Gastroesophageal sphincter (tissue), 4 donors: ENCODE data around the gene DNM3. TPM values are rescaled to one million over a fixed set of nuclear protein-coding genes. Genes with fewer than 3 reads are reported as not detected.

Experiments used
- ATAC-seq: fragments of 150-250 bp; one replicate; pipeline ENCODE4 v1.9.1; 2016; ENCODE audit warnings: mild to moderate bottlenecking, moderate library complexity
- H3K27ac ChIP-seq, 4 donors: fragments of 200-600 bp; sonication (generic) in 3 of 4; 1 replicate in 3 of 4; 2 replicates in 1 of 4; pipeline ENCODE4 v1.5.1; 2016 to 2019
- H3K27me3 ChIP-seq: fragments of 200-600 bp; sonication (generic); one replicate; pipeline ENCODE4 v1.5.1; 2019
- H3K36me3 ChIP-seq, 2 donors: fragments of 200-600 bp; sonication (generic); one replicate each; pipeline ENCODE4 v1.5.1; 2019; ENCODE audit warnings: control low read depth in 1 of 2
- H3K4me1 ChIP-seq, 3 donors: fragments of 200-600 bp; sonication (generic); 1 replicate in 2 of 3; 2 replicates in 1 of 3; pipeline ENCODE4 v1.5.1; 2016 to 2019; ENCODE audit warnings: control low read depth in 2 of 3
- H3K4me3 ChIP-seq, 2 donors: fragments of 200-600 bp; sonication (generic); one replicate each; pipeline ENCODE4 v1.5.1; 2019; ENCODE audit warnings: mild to moderate bottlenecking in 1 of 2, moderate library complexity in 1 of 2
- H3K9me3 ChIP-seq, 3 donors: fragments of 200-600 bp; sonication (generic); one replicate each; pipeline ENCODE4 v1.5.1; 2017 to 2019; ENCODE audit warnings: control low read depth in 2 of 3
- CTCF ChIP-seq, 4 experiments: fragments of 200-600 bp in 2 of 4; fragments of 450-650 bp in 2 of 4; sonication (generic) in 1 of 4; IDR thresholded peaks; one replicate each; pipeline ENCODE4 v1.5.1; 2017 to 2019; ENCODE audit warnings: antibody characterized with exemption in 4 of 4, mild to moderate bottlenecking in 2 of 4, moderate library complexity in 2 of 4
- EP300 ChIP-seq: sonication (generic); formaldehyde crosslinking; IDR thresholded peaks from one replicate; pipeline ENCODE4 v1.6.1; 2017; ENCODE audit warnings: antibody characterized with exemption, mild to moderate bottlenecking
- POLR2A ChIP-seq, 2 donors: fragments of 450-650 bp; IDR thresholded peaks; one replicate each; pipeline ENCODE4 v1.6.1; 2017; ENCODE audit warnings: antibody characterized with exemption in 2 of 2, mild to moderate bottlenecking in 2 of 2, moderate library complexity in 1 of 2
- POLR2AphosphoS5 ChIP-seq: sonication (generic); formaldehyde crosslinking; IDR thresholded peaks from one replicate; pipeline ENCODE4 v1.6.1; 2017; ENCODE audit warnings: antibody characterized with exemption
- WGBS, 2 donors: methylation state at CpG; one replicate each; pipeline ENCODE4 v1.1.5; 2018; ENCODE audit warnings: low coverage in 1 of 2; 5-methylcytosine and 5-hydroxymethylcytosine counted together
- total RNA-seq, 4 donors: library from RNA; depleted of rRNA; stranded (reverse); fragments of >200 nt; gene quantifications; one replicate each; pipeline ENCODE4 v1.1.0, GENCODE V29; 2016

The DNM3 gene
- total RNA-seq, 4 donors from 2014 or later = 1.9 to 5.0 (median 3.9) TPM

- no peak overlapping the region for H3K4me3 ChIP-seq
- no peaks in the 10 kb centered on the region for H3K27me3 ChIP-seq
- H3K27ac ChIP-seq = no peak overlapping the region
- H3K9me3 ChIP-seq = no peaks in the 10 kb centered on the region
- TF ChIP-seq POLR2A (IDR thresholded peaks at IDR 0.05) (no peak), CTCF (IDR thresholded peaks at IDR 0.05) (no peak)
- H3K36me3 ChIP-seq = no peaks in the 10 kb centered on the region
- no peaks in the 10 kb centered on the region for H3K4me1 ChIP-seq
- ATAC-seq = no peak
Observed at GRCh38 chr1:172125812-172126430, 284.6 kb downstream of the DNM3 start.

- peaks cover 0 to 5% (median 0%) of the 10 kb centered on the region in 3 donors for H3K4me1 ChIP-seq
- ATAC-seq = no peak
- no peak overlapping the region for H3K4me3 ChIP-seq
- no peak overlapping the region for H3K27ac ChIP-seq
- H3K27me3 ChIP-seq = no peaks in the 10 kb centered on the region
- H3K9me3 ChIP-seq = no peaks in the 10 kb centered on the region
- TF ChIP-seq POLR2AphosphoS5 = no peak
- TF ChIP-seq EP300 = no peak
- TF ChIP-seq POLR2A (IDR thresholded peaks at IDR 0.05) = no peak
- no peak for TF ChIP-seq CTCF (IDR thresholded peaks at IDR 0.05)
- no peaks in the 10 kb centered on the region for H3K36me3 ChIP-seq
- 100% methylated on average over 1 of the region's 1 CpG for WGBS, 2 donors
Observed at GRCh38 chr1:172132836-172133235, 291.5 kb downstream of the DNM3 start.

- Histone ChIP-seq H3K27me3 (no peaks in the 10 kb centered on the region), H3K9me3 (no peaks in the 10 kb centered on the region), H3K36me3 (peaks cover 0 to 2% of the 10 kb centered on the region in 2 donors), H3K4me1 (peaks cover 0 to 17% (median 0%) of the 10 kb centered on the region in 3 donors), H3K27ac (no peak overlapping the region), H3K4me3 (no peak overlapping the region)
- no peak for ATAC-seq
- no peak for TF ChIP-seq EP300
- TF ChIP-seq POLR2A (IDR thresholded peaks at IDR 0.05) = no peak
- TF ChIP-seq CTCF (IDR thresholded peaks at IDR 0.05) = no peak
- no peak for TF ChIP-seq POLR2AphosphoS5
- WGBS, 2 donors = 86 to 91% methylated on average over 2 of the region's 2 CpGs
Observed at GRCh38 chr1:172134087-172134731, 292.9 kb downstream of the DNM3 start.

- no peaks in the 10 kb centered on the region for H3K9me3 ChIP-seq
- no peak overlapping the region for H3K4me3 ChIP-seq
- peaks cover 0 to 2% of the 10 kb centered on the region in 2 donors for H3K36me3 ChIP-seq
- WGBS, 2 donors = 79 to 96% methylated on average over 2 of the region's 2 CpGs
- peak; percentile 25 to 51 (median 43) for TF ChIP-seq CTCF (IDR thresholded peaks at IDR 0.05)
- TF ChIP-seq POLR2A (IDR thresholded peaks at IDR 0.05) = no peak
- no peak for TF ChIP-seq EP300
- no peak for TF ChIP-seq POLR2AphosphoS5
- no peak for ATAC-seq
- H3K27ac ChIP-seq = peak overlapping the region in 1 of 4 donors; percentile 82
- no peaks in the 10 kb centered on the region for H3K27me3 ChIP-seq
- peaks cover 3 to 26% (median 4%) of the 10 kb centered on the region in 3 donors for H3K4me1 ChIP-seq
Observed at GRCh38 chr1:172135076-172135672, 293.9 kb downstream of the DNM3 start.
